Liver (tissue), 9 donors: ENCODE results near the gene PSTPIP1. TPM values are rescaled to one million over a fixed set of nuclear protein-coding genes. Genes with fewer than 3 reads are reported as not detected.

Experiments
- DNase-seq: peaks from one replicate; pipeline ENCODE4 v3.0.0-alpha.2; 2017; ENCODE audit warnings: low spot score
- H3K27ac ChIP-seq, 2 donors: one replicate each; pipeline ENCODE4 v1.7.0; 2013; ENCODE audit warnings: inconsistent platforms in 2 of 2, low read length in 2 of 2, control low read depth in 1 of 2, low read depth in 1 of 2, mild to moderate bottlenecking in 1 of 2
- H3K27me3 ChIP-seq, 4 donors: one replicate each; pipeline versions ENCODE4 v1.6.1 to v1.7.0; 2013; ENCODE audit warnings: low read length in 3 of 4, inconsistent platforms in 1 of 4, mild to moderate bottlenecking in 1 of 4, moderate library complexity in 1 of 4; ENCODE audit not compliant: control insufficient read depth in 4 of 4, insufficient read depth in 4 of 4
- H3K36me3 ChIP-seq, 4 donors: one replicate each; pipeline versions ENCODE4 v1.6.1 to v1.7.0; 2013; ENCODE audit warnings: low read length in 3 of 4, mild to moderate bottlenecking in 3 of 4, low read depth in 1 of 4, moderate library complexity in 1 of 4; ENCODE audit not compliant: control insufficient read depth in 4 of 4, insufficient read depth in 3 of 4
- H3K4me1 ChIP-seq, 4 donors: one replicate each; pipeline versions ENCODE4 v1.6.1 to v1.7.0; 2013; ENCODE audit warnings: low read length in 3 of 4, mild to moderate bottlenecking in 3 of 4, moderate library complexity in 1 of 4; ENCODE audit not compliant: control insufficient read depth in 4 of 4, insufficient read depth in 4 of 4
- H3K4me3 ChIP-seq, 3 donors: one replicate each; pipeline versions ENCODE4 v1.6.1 to v1.7.0; 2013; ENCODE audit warnings: low read length in 3 of 3, control low read depth in 1 of 3, low read depth in 1 of 3, mild to moderate bottlenecking in 1 of 3
- H3K9ac ChIP-seq, 2 donors: one replicate each; pipeline ENCODE4 v1.7.0; 2013; ENCODE audit warnings: low read length in 2 of 2, mild to moderate bottlenecking in 2 of 2, moderate library complexity in 2 of 2, control low read depth in 1 of 2, low read depth in 1 of 2
- H3K9me3 ChIP-seq, 4 donors: one replicate each; pipeline versions ENCODE4 v1.6.1 to v1.7.0; 2013; ENCODE audit warnings: low read length in 3 of 4; ENCODE audit not compliant: control insufficient read depth in 4 of 4
- ATF3 ChIP-seq: IDR thresholded peaks from 2 replicates; pipeline ENCODE4 v1.6.1; 2016; ENCODE audit warnings: antibody characterized with exemption
- FOXA2 ChIP-seq: IDR thresholded peaks from 2 replicates; pipeline ENCODE4 v1.6.1; 2016; ENCODE audit warnings: antibody characterized with exemption
- GABPA ChIP-seq, 2 donors: IDR thresholded peaks in 1 of 2; conservative IDR thresholded peaks in 1 of 2; 2 replicates each; pipeline ENCODE4 v1.6.1; 2016; ENCODE audit warnings: antibody characterized with exemption in 2 of 2, mild to moderate bottlenecking in 1 of 2, moderate library complexity in 1 of 2
- MAX ChIP-seq: IDR thresholded peaks from 2 replicates; pipeline ENCODE4 v1.6.1; 2016; ENCODE audit warnings: antibody characterized with exemption
- NR2F2 ChIP-seq: IDR thresholded peaks from 2 replicates; pipeline ENCODE4 v1.6.1; 2016; ENCODE audit warnings: antibody characterized with exemption
- REST ChIP-seq: IDR thresholded peaks from 2 replicates; pipeline ENCODE4 v1.6.1; 2016; ENCODE audit warnings: antibody characterized with exemption, mild to moderate bottlenecking
- TAF1 ChIP-seq: conservative IDR thresholded peaks from 2 replicates; pipeline ENCODE4 v1.6.1; 2016; ENCODE audit warnings: antibody characterized with exemption, mild to moderate bottlenecking
- YY1 ChIP-seq: IDR thresholded peaks from 2 replicates; pipeline ENCODE4 v1.6.1; 2016; ENCODE audit warnings: antibody characterized with exemption, mild to moderate bottlenecking
- ZBTB33 ChIP-seq: IDR thresholded peaks from 2 replicates; pipeline ENCODE4 v1.6.1; 2016; ENCODE audit warnings: antibody characterized with exemption
- WGBS: extraction: QIAGEN DNeasy Blood & Tissue Kit; methylation state at CpG from one replicate; pipeline ENCODE4 v1.1.7; 2013; 5-methylcytosine and 5-hydroxymethylcytosine counted together
- polyA plus RNA-seq, 2 donors: library from polyadenylated mRNA; stranded (reverse) in 1 of 2; unstranded in 1 of 2; fragments of 200-250 nt in 1 of 2; fragments of >200 nt in 1 of 2; fragmentation: Nextera tagmentation in 1 of 2; extraction: Ambion mirVana in 1 of 2; gene quantifications; one replicate each; pipeline versions ENCODE4 v1.2.1 to v1.2.3, GENCODE V29; 2013 to 2015
- total RNA-seq, 2 donors: library from RNA; depleted of rRNA; stranded (reverse); fragments of >200 nt; gene quantifications; one replicate each; pipeline ENCODE4 v1.2.3, GENCODE V29; 2014
- donor health status: healthy.
- donor health status: healthy.
- donor health status: healthy.
- donor health status: healthy.
- donor health status: healthy.

Gene PSTPIP1
- total and polyA plus RNA-seq, 4 donors = 1.1 to 4.6 (median 3.0) TPM

GRCh38 chr15:77042245-77042919 is 47.5 kb downstream of the PSTPIP1 start:
- no peak overlapping the region for H3K9ac ChIP-seq
- H3K4me3 ChIP-seq = no peak overlapping the region
- TF ChIP-seq ATF3 (no peak), GABPA (IDR thresholded peaks at IDR 0.05 in 1 of 2, conservative IDR thresholded peaks at IDR 0.05 in 1 of 2) (no peak), MAX (no peak), REST (no peak)
- 88% methylated on average over 8 of the region's 8 CpGs for WGBS
- no peaks in the 10 kb centered on the region for H3K27me3 ChIP-seq
- no peak overlapping the region for H3K27ac ChIP-seq
- peaks cover 0 to 11% (median 7%) of the 10 kb centered on the region in 4 donors for H3K36me3 ChIP-seq
- no peaks in the 10 kb centered on the region for H3K4me1 ChIP-seq
- no peaks in the 10 kb centered on the region for H3K9me3 ChIP-seq
- no peak for DNase-seq

GRCh38 chr15:77042955-77043920 is 48.3 kb downstream of the PSTPIP1 start:
- Histone ChIP-seq H3K4me3 (no peak overlapping the region), H3K9ac (no peak overlapping the region), H3K27me3 (no peaks in the 10 kb centered on the region), H3K36me3 (peaks cover 0 to 11% (median 7%) of the 10 kb centered on the region in 4 donors), H3K27ac (no peak overlapping the region), H3K4me1 (no peaks in the 10 kb centered on the region), H3K9me3 (no peaks in the 10 kb centered on the region)
- TF ChIP-seq ZBTB33 (no peak), FOXA2 (no peak), YY1 (no peak), REST (no peak), TAF1 (no peak), NR2F2 (no peak)
- WGBS = 90% methylated on average over 20 of the region's 20 CpGs
- DNase-seq = no peak
